Measurements from ENCODE around the gene PIK3C2B.

PIK3C2B gene

GRCh38 chr1:204478921-204479320, 15.7 kb downstream of the PIK3C2B start:
- no peak for DNase-seq

DNA sequence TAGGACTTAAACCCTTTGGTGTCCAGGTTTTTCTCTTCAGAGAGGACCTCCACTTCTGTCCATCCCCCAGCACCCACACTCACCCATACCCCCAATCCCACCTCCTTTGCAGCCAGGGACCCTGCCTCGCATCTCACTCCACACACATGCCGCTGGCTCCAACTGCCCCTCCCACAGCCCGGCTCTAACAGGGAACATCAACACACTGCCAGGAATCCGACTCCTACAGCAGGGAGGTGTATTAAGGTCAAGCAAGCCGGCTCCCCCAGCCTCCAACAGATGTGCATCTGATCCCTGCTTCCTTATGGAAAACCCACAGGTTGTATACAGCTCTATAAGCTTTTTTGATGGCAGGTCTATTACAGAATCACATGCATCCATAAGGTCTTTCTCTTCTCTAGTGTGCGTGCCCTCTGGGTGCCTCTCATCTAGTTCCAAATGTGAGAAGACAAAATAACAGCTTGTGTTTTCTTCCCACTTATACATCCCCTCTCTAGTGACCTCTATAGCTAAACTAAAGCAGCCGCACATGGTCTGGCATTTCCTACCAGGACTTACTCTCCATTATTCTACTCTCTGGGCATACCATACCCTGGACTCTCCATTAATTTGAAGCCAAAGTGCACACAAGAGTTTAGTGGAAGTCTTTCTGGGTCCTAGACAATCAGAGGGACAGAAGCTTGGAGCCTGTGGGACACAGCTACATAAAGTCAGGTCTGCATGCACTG, 16.3 kb downstream of the PIK3C2B start:
- DNase-seq, result no peak

GRCh38 chr1:204477036-204477740, 17.4 kb downstream of the PIK3C2B start:
- no peak for DNase-seq

- no peak for DNase-seq
These were observed 18.0 kb downstream of the PIK3C2B start for GRCh38 chr1:204476563-204476962.

GRCh38 chr1:204475656-204476432, 18.8 kb downstream of the PIK3C2B start:
- no peak for DNase-seq

- no peak for DNase-seq
These were observed 21.1 kb downstream of the PIK3C2B start for GRCh38 chr1:204473400-204473965.

GRCh38 chr1:204472660-204473059, 21.9 kb downstream of the PIK3C2B start:
- no peak for DNase-seq

DNA sequence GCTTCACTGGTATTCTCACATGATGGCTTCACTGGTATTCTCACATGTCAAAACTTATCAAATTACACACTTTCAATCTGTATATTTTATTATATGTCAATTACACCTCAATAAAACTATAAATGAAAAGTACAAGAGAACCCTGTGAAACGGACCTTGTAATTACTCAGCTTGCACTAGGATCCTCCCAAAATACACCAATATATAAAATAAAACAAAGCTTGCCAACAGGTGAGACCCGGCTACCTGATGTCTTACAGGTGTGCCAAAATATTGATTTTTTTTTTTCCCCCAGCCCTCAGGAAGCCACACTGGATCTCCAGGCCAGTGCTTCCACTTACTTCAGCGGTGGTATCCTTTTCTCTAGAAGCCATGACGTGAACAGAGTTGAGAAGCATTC, 22.9 kb downstream of the PIK3C2B start:
- no peak for DNase-seq

DNA sequence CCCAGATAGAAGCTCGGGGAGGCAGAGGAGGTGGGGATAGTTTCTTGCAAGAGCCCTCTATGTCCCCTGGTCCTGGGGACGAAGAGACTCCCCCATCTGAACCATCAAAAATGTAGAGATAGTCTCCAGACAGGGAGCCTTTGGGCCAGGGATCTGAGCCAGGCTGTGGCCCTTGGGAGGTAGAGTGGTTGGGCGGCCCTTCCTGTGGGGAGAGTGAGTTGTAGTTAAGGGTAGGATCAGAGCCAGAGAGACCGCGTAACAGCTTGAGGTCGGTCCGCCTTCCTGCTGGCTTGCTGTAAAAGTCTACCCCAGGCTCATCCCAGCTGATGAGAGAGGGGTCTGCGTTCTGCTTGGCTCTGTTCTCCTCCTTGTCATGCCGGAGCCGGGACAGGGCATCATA, 25.3 kb downstream of the PIK3C2B start:
- no peak for DNase-seq

- DNase-seq, result no peak
These were observed 25.8 kb downstream of the PIK3C2B start for GRCh38 chr1:204468766-204469302.

DNA sequence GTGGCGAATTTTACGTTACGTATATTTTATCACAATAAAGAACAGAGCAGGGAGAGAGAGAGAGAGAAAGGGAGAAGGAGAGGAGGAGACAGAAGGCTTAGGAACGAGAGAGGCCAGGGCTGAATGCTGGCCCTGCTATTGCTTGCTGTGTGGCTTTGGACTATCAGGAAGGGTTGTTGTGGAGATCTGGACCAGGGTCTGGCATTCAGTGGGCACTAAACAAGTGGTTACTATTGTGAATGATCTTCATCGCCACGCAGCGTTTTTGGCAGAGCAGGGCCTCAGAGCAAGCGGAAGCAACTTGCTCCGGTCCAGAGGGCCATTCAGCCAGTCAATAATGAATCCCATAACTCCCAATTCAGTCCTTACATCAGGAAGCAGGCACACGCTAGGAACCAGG, 26.4 kb downstream of the PIK3C2B start:
- no peak for DNase-seq

- no peak for DNase-seq
These were observed 27.9 kb downstream of the PIK3C2B start for GRCh38 chr1:204466416-204467405.

DNA sequence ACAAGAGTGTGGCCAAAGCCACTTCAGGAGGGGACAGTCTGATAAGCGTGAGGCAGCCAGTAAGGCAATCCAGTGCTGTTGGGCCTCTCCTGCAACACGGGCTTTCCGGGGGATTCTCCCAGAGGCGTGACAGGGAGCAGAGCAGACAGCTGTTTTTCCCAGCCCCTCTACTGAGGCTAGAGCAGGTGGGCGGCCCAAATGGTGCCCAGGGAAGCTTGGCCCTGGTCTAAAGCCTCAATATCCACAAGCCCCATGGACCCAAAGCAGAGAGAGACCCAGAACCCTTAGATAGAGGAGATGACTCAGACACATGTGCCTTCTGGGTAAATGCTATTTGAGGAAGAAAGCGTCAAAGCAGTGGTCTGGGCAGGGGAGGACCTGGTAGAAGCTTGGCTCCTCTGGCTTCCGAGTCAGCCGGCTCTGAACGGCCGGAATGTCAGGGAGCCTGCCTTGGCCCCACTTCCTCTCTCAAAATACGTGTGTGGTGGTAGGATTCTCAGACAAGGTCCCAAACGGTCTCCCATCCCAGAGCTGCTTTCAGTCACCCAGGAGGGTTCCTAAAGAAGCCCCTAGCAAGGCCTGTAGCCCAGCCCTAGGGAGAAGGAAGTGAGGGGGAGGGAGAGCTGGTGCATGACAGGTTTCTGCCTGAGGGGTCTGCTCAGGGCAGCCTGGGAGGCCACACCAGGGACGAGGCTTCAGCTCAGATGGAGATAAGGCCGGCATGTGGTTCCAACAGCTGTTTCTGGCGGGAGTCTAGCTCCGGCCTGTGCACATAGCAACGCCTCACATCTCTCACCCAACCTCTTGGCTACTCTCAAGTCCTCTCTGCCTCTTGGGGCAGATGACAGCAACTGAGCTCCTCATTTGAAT, 28.8 kb downstream of the PIK3C2B start:
- DNase-seq, result no peak

- DNase-seq, result no peak
These were observed 29.9 kb downstream of the PIK3C2B start for GRCh38 chr1:204464701-204465100.

DNA sequence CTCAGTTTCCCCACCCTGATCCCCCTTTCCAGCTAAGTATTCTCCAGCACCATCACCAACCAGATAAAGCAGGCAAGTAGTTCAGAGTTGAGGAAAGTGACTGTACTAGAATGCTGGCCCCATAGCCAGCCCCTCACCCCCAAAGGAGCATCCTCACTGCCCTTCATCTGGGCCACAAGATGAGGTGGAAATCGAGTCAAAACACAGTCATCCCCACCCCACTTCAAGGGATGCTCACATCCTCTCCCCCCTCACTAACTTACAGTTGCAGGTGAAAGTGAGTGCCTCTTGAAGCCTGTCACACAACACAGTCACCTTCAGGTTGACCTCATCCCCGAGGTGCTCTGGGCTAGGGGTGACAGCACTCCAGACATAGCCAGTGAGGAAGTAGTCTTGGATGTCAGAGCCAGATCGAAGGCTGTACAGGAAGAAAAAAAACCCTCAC, 30.4 kb downstream of the PIK3C2B start:
- no peak for DNase-seq

- no peak for DNase-seq
These were observed 31.2 kb downstream of the PIK3C2B start for GRCh38 chr1:204463125-204464060.

DNA sequence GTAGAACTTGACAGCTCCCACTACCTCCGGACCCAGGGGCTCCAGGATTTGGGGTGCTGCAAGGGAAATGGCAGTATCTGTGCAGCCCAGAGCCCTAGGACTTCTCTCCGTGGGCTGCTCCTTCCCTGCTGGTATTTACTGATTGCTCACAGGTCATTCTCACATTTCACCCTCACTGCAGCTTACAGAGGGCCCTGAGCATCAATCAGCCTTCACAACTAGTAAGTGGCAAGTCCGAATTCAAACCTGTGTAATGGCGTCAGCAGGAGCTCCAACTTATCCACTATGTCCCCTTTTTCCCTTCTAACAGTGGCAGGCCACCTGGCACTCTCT, 32.4 kb downstream of the PIK3C2B start:
- no peak for DNase-seq

GRCh38 chr1:204461331-204462228, 33.0 kb downstream of the PIK3C2B start:
- no peak for DNase-seq

DNA sequence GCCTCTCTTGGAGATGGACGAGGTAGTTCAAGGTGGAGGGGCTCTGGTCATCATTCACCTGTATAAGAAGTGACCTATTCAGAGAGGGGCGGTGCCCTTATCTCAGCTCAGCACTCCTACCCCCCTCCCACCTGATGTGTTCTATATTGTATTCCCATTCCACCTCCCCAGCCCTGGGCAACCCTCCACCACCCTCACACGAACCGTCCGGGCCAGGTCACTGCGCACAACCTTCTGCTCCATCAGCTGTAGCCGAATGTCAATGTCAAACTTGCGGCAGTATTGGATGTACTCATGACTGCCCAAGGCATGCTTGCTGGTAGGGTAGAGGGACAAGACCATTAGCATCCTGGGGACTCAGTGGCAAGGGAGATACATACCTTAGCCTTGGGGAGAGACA, 34.3 kb downstream of the PIK3C2B start:
- DNase-seq, result no peak
